KOPT-K1 (cell line): ENCODE results near the gene TSHZ2.

ENCODE experiments used
- H3K27ac ChIP-seq: fragments of 200-600 bp; sonication (generic); 2 replicates; pipeline ENCODE4 v1.5.1; 2016; ENCODE audit warnings: antibody characterized with exemption, mild to moderate bottlenecking, low read depth, low read length; ENCODE audit not compliant: poor library complexity, severe bottlenecking
- H3K36me3 ChIP-seq: fragments of 200-600 bp; sonication (generic); 2 replicates; pipeline ENCODE4 v1.5.1; 2017; ENCODE audit warnings: antibody characterized with exemption, mild to moderate bottlenecking, low read length, moderate library complexity; ENCODE audit not compliant: insufficient read depth
- H3K9me3 ChIP-seq: fragments of 200-600 bp; sonication (generic); 2 replicates; pipeline ENCODE4 v1.5.1; 2017; ENCODE audit warnings: antibody characterized with exemption, low read length, mild to moderate bottlenecking; ENCODE audit not compliant: insufficient read depth, poor library complexity, severe bottlenecking

Gene TSHZ2

GRCh38 chr20:53186635-53187034 lies 214.5 kb downstream of the TSHZ2 start:
- Histone ChIP-seq H3K36me3 (no peaks in the 10 kb centered on the region), H3K9me3 (no peaks in the 10 kb centered on the region), H3K27ac (no peak overlapping the region)

- no peaks in the 10 kb centered on the region for H3K36me3 ChIP-seq
- no peaks in the 10 kb centered on the region for H3K9me3 ChIP-seq
- H3K27ac ChIP-seq, result no peak overlapping the region
These were observed 215.4 kb downstream of the TSHZ2 start for GRCh38 chr20:53187392-53188068.

GRCh38 chr20:53190225-53190624 lies 218.1 kb downstream of the TSHZ2 start:
- Histone ChIP-seq H3K27ac (no peak overlapping the region), H3K9me3 (no peaks in the 10 kb centered on the region), H3K36me3 (no peaks in the 10 kb centered on the region)

GRCh38 chr20:53191957-53192356 lies 219.8 kb downstream of the TSHZ2 start:
- no peaks in the 10 kb centered on the region for H3K9me3 ChIP-seq
- no peaks in the 10 kb centered on the region for H3K36me3 ChIP-seq
- no peak overlapping the region for H3K27ac ChIP-seq

- Histone ChIP-seq H3K36me3 (no peaks in the 10 kb centered on the region), H3K9me3 (no peaks in the 10 kb centered on the region), H3K27ac (no peak overlapping the region)
These were observed 222.4 kb downstream of the TSHZ2 start for GRCh38 chr20:53194306-53195290.

- Histone ChIP-seq H3K36me3 (no peaks in the 10 kb centered on the region), H3K9me3 (no peaks in the 10 kb centered on the region), H3K27ac (no peak overlapping the region)
These were observed 223.9 kb downstream of the TSHZ2 start for GRCh38 chr20:53195876-53196610.

GRCh38 chr20:53201588-53201987 lies 229.4 kb downstream of the TSHZ2 start:
- Histone ChIP-seq H3K9me3 (no peaks in the 10 kb centered on the region), H3K27ac (no peak overlapping the region), H3K36me3 (no peaks in the 10 kb centered on the region)

GRCh38 chr20:53202777-53203176 lies 230.6 kb downstream of the TSHZ2 start:
- Histone ChIP-seq H3K27ac (no peak overlapping the region), H3K36me3 (no peaks in the 10 kb centered on the region), H3K9me3 (no peaks in the 10 kb centered on the region)

GRCh38 chr20:53205046-53205445 lies 232.9 kb downstream of the TSHZ2 start:
- Histone ChIP-seq H3K36me3 (no peaks in the 10 kb centered on the region), H3K9me3 (no peaks in the 10 kb centered on the region), H3K27ac (no peak overlapping the region)

- no peaks in the 10 kb centered on the region for H3K9me3 ChIP-seq
- no peak overlapping the region for H3K27ac ChIP-seq
- no peaks in the 10 kb centered on the region for H3K36me3 ChIP-seq
These were observed 236.1 kb downstream of the TSHZ2 start for GRCh38 chr20:53208110-53208832.

- Histone ChIP-seq H3K9me3 (no peaks in the 10 kb centered on the region), H3K27ac (no peak overlapping the region), H3K36me3 (no peaks in the 10 kb centered on the region)
These were observed 237.9 kb downstream of the TSHZ2 start for GRCh38 chr20:53210041-53210440.

- Histone ChIP-seq H3K27ac (no peak overlapping the region), H3K9me3 (no peaks in the 10 kb centered on the region), H3K36me3 (no peaks in the 10 kb centered on the region)
These were observed 238.8 kb downstream of the TSHZ2 start for GRCh38 chr20:53210931-53211330.

- no peak overlapping the region for H3K27ac ChIP-seq
- H3K36me3 ChIP-seq, result no peaks in the 10 kb centered on the region
- H3K9me3 ChIP-seq, result no peaks in the 10 kb centered on the region
These were observed 239.9 kb downstream of the TSHZ2 start for GRCh38 chr20:53212018-53212417.

GRCh38 chr20:53214392-53214791 lies 242.2 kb downstream of the TSHZ2 start:
- no peaks in the 10 kb centered on the region for H3K9me3 ChIP-seq
- H3K36me3 ChIP-seq, result no peaks in the 10 kb centered on the region
- H3K27ac ChIP-seq, result no peak overlapping the region
